Ascending aorta (tissue), 2 donors: ENCODE results near the gene ADGRD2. TPM values are rescaled to one million over a fixed set of nuclear protein-coding genes. Genes with fewer than 3 reads are reported as not detected.

ENCODE experiments used
- DNase-seq, 2 donors: peaks; one replicate each; pipeline ENCODE4 v3.0.0-alpha.2; 2019; ENCODE audit warnings: low spot score in 2 of 2
- H3K27ac ChIP-seq, 2 donors: fragments of 200-600 bp; sonication (generic); one replicate each; pipeline ENCODE4 v1.5.1; 2016 to 2017; ENCODE audit warnings: mild to moderate bottlenecking in 1 of 2
- H3K27me3 ChIP-seq: fragments of 200-600 bp; sonication (generic); one replicate; pipeline ENCODE4 v1.5.1; 2017
- H3K36me3 ChIP-seq, 2 donors: fragments of 200-600 bp; sonication (generic); one replicate each; pipeline ENCODE4 v1.5.1; 2016
- H3K4me1 ChIP-seq, 2 donors: fragments of 200-600 bp; sonication (generic); one replicate each; pipeline ENCODE4 v1.5.1; 2016 to 2017; ENCODE audit warnings: mild to moderate bottlenecking in 1 of 2
- H3K4me3 ChIP-seq, 2 donors: fragments of 200-600 bp; sonication (generic); one replicate each; pipeline ENCODE4 v1.5.1; 2016 to 2017; ENCODE audit warnings: mild to moderate bottlenecking in 1 of 2
- H3K9me3 ChIP-seq, 2 donors: fragments of 200-600 bp; sonication (generic); one replicate each; pipeline ENCODE4 v1.5.1; 2016
- CTCF ChIP-seq, 3 experiments: fragments of 200-600 bp in 2 of 3; fragments of 450-650 bp in 1 of 3; sonication (generic) in 2 of 3; IDR thresholded peaks; one replicate each; pipeline ENCODE4 v1.5.1; 2016 to 2019; ENCODE audit warnings: antibody characterized with exemption in 3 of 3, mild to moderate bottlenecking in 1 of 3, moderate library complexity in 1 of 3
- intact Hi-C: fragments of 100-400 bp; cut with DNase I; formaldehyde crosslinking; loops from one replicate; pipeline ENCODE4 v1.15.1; 2023
- total RNA-seq: library from RNA; depleted of rRNA; stranded (reverse); fragments of >200 nt; gene quantifications from one replicate; pipeline ENCODE4 v1.1.0, GENCODE V29; 2016

The ADGRD2 gene
- total RNA-seq, 1 donor from 2014 or later: not detected

GRCh38 chr9:124438091-124438490, 12.2 kb upstream of the ADGRD2 start:
- Histone ChIP-seq H3K27ac (no peak overlapping the region), H3K9me3 (peaks cover 0 to 3% of the 10 kb centered on the region in 2 donors), H3K4me1 (no peaks in the 10 kb centered on the region), H3K4me3 (no peak overlapping the region), H3K27me3 (no peaks in the 10 kb centered on the region), H3K36me3 (no peaks in the 10 kb centered on the region)
- intact Hi-C loops: no loop called here
- TF ChIP-seq CTCF (IDR thresholded peaks at IDR 0.05): no peak
- DNase-seq: peak in 1 of 2 donors; percentile 40

GRCh38 chr9:124439086-124439485, 11.2 kb upstream of the ADGRD2 start:
- TF ChIP-seq CTCF (IDR thresholded peaks at IDR 0.05): no peak
- H3K36me3 ChIP-seq: no peaks in the 10 kb centered on the region
- H3K4me3 ChIP-seq: no peak overlapping the region
- intact Hi-C loops: no loop called here
- H3K27ac ChIP-seq: no peak overlapping the region
- peaks cover 0 to 3% of the 10 kb centered on the region in 2 donors for H3K9me3 ChIP-seq
- H3K27me3 ChIP-seq: no peaks in the 10 kb centered on the region
- no peaks in the 10 kb centered on the region for H3K4me1 ChIP-seq
- DNase-seq: no peak

GRCh38 chr9:124439686-124440243, 10.5 kb upstream of the ADGRD2 start:
- TF ChIP-seq CTCF (IDR thresholded peaks at IDR 0.05): no peak
- no peak for DNase-seq
- intact Hi-C loops: no loop called here

GRCh38 chr9:124440786-124441185, 9.5 kb upstream of the ADGRD2 start:
- Histone ChIP-seq H3K27ac (no peak overlapping the region), H3K27me3 (no peaks in the 10 kb centered on the region), H3K4me1 (no peaks in the 10 kb centered on the region), H3K9me3 (peaks cover 0 to 3% of the 10 kb centered on the region in 2 donors), H3K36me3 (no peaks in the 10 kb centered on the region), H3K4me3 (no peak overlapping the region)
- intact Hi-C loops: no loop called here
- TF ChIP-seq CTCF (IDR thresholded peaks at IDR 0.05): no peak
- no peak for DNase-seq

More at GRCh38 chr9:124439686-124440243, 10.5 kb upstream of the ADGRD2 start:
- Histone ChIP-seq H3K4me1 (no peaks in the 10 kb centered on the region), H3K27me3 (no peaks in the 10 kb centered on the region), H3K27ac (no peak overlapping the region), H3K36me3 (no peaks in the 10 kb centered on the region), H3K4me3 (no peak overlapping the region), H3K9me3 (peaks cover 0 to 3% of the 10 kb centered on the region in 2 donors)

- no peak for DNase-seq
- H3K27me3 ChIP-seq: no peaks in the 10 kb centered on the region
These were observed 9.0 kb upstream of the ADGRD2 start for GRCh38 chr9:124441291-124441690.

More at GRCh38 chr9:124441291-124441690, 9.0 kb upstream of the ADGRD2 start:
- intact Hi-C loops: no loop called here
- H3K9me3 ChIP-seq: peaks cover 0 to 3% of the 10 kb centered on the region in 2 donors
- H3K36me3 ChIP-seq: no peaks in the 10 kb centered on the region
- no peak overlapping the region for H3K4me3 ChIP-seq
- no peak for TF ChIP-seq CTCF (IDR thresholded peaks at IDR 0.05)
- H3K4me1 ChIP-seq: no peaks in the 10 kb centered on the region
- H3K27ac ChIP-seq: no peak overlapping the region
